Lower leg skin (tissue), 3 donors: ENCODE measurements around the gene IGSF21.

Experiments used
- CTCF ChIP-seq, 3 donors: fragments of 450-650 bp; IDR thresholded peaks; one replicate each; pipeline ENCODE4 v1.5.1; 2016; ENCODE audit warnings: antibody characterized with exemption in 3 of 3, mild to moderate bottlenecking in 3 of 3, moderate library complexity in 2 of 3
- POLR2A ChIP-seq, 2 donors: fragments of 450-650 bp; IDR thresholded peaks; one replicate each; pipeline ENCODE4 v1.6.1; 2016 to 2017; ENCODE audit warnings: antibody characterized with exemption in 2 of 2, mild to moderate bottlenecking in 1 of 2, moderate library complexity in 1 of 2

GRCh38 chr1:18229625-18230024 is 122.0 kb downstream of the IGSF21 start:
- TF ChIP-seq CTCF (IDR thresholded peaks at IDR 0.05) (no peak), POLR2A (IDR thresholded peaks at IDR 0.05) (no peak)
